NCI-H69 (cell line): ENCODE measurements around the gene DLGAP1.
A peak's percentile ranks its signal among the peaks of the same experiment; 100 is the strongest.

Source experiments
- DNase-seq: peaks from one replicate; lab custom pipeline; 2025; lab: John Stamatoyannopoulos, UW

Gene DLGAP1

DNA sequence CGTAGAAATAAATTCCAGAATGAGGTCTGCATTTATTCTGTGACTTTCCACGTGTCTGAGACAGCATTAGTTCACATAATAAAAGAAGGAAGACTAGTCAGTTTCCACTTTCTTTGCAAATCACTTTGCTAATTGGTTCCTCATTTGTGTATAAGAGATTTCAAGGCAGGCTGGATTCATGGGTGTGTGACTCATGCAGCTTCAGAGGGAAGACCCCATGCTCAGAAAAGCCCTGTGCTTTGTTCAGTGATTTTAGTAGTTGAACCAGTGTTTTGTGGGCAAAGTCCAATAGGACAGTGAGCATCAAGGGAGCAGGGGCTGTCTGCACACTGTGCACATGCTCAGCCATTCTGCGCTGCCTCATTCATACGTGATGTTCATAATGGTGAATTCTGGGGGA lies 297.8 kb downstream of the DLGAP1 start:
- DNase-seq: no peak

- no peak for DNase-seq
Measured at GRCh38 chr18:4146797-4147196, 308.3 kb downstream of the DLGAP1 start.

GRCh38 chr18:4144201-4144600 lies 310.9 kb downstream of the DLGAP1 start:
- DNase-seq: peak; percentile 23

- no peak for DNase-seq
Measured at GRCh38 chr18:4143585-4143984, 311.5 kb downstream of the DLGAP1 start.

- DNase-seq: no peak
Measured at GRCh38 chr18:4142876-4143275, 312.2 kb downstream of the DLGAP1 start.

- DNase-seq: peak; percentile 92
Measured at GRCh38 chr18:4134700-4135099, 320.4 kb downstream of the DLGAP1 start.

- DNase-seq: peak; percentile 61
Measured at GRCh38 chr18:4130734-4131719, 324.1 kb downstream of the DLGAP1 start.

DNA sequence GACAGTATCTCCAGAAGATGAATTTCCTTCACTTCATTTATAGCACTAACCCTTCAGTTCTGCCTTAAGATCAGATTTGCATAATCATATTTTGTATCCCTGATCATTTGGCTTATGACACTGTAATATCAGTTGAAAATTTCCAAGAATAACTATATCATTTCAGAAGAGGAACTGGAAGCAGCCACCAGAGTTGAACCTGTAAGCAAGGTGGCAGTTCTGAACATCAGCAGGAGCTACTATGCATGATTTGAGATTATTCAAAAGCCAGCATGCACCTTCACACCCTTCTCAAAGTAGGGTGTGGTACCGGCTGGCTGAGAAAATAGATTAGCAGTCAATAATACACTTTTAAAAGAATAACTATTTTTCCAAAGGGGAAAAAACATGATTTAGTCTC lies 328.2 kb downstream of the DLGAP1 start:
- DNase-seq: no peak

- peak; percentile 81 for DNase-seq
Measured at GRCh38 chr18:4125627-4126230, 329.4 kb downstream of the DLGAP1 start.

- peak; percentile 97 for DNase-seq
Measured at GRCh38 chr18:4125224-4125623, 329.9 kb downstream of the DLGAP1 start.

- DNase-seq: no peak
Measured at GRCh38 chr18:4119813-4120212, 335.3 kb downstream of the DLGAP1 start.

DNA sequence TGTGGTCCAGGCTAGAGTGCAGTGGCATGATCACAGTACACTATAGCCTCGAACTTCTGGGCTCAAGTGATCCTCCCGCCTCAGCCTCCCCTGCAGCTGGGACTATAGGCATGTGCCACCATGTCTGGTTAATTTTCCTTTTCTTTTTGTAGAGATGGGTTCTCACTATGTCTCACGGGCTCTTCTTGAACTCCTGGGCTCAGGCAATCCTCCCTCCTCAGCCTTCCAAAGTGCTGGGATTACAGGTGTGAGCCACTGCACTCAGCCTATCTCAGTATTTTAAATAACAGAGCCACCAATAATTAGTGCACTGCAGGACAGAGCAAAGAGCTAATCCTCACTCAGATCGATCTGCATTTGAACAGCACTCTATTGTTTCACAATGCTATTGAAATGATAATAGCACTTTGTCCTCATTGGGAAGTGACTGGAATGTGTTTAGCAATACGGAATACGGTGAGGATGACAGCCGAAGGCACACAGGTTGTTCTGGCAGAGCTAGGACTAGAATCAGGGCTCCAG lies 335.9 kb downstream of the DLGAP1 start:
- no peak for DNase-seq

DNA sequence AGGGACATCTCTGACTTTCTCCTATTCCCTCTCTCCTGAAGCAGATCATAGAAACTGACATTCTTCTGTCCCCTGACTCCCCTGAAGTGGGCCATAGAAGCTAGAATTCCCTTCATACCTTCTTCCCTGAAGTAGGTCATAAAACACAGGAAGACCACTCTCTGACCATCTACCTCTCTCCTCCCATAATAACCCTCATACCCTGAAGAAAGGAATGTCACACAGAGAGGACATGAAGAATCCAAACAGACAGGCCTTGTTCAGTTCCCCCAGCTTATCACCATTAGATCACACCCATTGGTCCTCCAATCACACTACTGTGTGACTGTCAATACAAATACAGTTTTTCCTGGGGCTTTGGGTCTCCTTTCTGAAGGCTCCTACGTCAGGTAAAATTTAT lies 347.1 kb downstream of the DLGAP1 start:
- DNase-seq: no peak

GRCh38 chr18:4107049-4107467 lies 348.0 kb downstream of the DLGAP1 start:
- no peak for DNase-seq

DNA sequence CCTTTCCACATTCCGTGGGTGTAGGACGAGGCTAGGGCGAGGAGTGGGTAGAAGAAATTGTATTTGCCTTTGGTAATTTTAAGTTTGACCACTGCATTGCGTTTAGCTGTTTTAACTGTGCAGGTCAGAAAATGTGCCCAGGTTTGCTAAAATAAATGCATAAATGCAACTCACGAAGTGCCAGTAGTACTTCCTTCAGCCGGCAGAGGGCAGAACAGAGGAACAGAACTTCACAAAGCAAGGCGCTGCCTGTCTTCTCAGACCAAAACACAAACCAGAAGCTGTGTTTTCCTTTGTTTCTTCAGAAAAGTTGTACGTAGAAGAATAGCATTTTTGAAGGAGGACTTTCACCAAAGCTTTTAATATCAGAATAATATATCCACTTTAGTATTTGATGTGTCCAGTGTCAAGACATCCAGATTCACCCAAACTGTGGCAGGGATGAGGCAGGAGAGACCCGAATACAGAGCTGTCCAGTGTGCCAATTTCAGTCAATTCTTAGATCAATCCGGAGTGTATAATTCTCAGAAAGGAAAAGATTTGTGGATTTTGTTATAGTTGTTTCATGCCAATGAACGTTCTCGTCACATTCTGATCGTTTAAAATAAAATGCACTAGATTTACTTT lies 348.6 kb downstream of the DLGAP1 start:
- DNase-seq: peak; percentile 79

GRCh38 chr18:4102901-4103300 lies 352.2 kb downstream of the DLGAP1 start:
- DNase-seq: no peak

- DNase-seq: no peak
Measured at GRCh38 chr18:4101009-4101408, 354.1 kb downstream of the DLGAP1 start.

DNA sequence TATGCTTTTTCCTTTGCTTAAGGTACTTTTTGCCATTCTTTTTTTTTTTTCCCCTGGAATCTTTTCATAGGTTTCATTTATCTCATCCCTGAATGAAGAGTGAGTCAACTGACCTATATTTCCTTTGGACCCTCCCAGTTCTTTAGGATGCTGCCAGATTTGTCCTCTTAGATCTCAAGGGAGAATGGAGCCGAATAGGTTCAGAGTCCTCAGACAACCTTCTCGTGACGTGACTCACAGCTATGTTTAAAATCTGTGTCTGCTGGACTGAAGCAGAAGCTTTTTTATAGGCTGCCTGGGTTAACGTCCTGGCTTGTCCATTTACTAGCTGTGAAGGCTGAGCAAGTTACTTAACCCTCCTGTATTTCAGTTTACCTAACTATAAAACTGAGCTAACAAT lies 358.6 kb downstream of the DLGAP1 start:
- no peak for DNase-seq

- DNase-seq: no peak
Measured at GRCh38 chr18:4093676-4094075, 361.4 kb downstream of the DLGAP1 start.

DNA sequence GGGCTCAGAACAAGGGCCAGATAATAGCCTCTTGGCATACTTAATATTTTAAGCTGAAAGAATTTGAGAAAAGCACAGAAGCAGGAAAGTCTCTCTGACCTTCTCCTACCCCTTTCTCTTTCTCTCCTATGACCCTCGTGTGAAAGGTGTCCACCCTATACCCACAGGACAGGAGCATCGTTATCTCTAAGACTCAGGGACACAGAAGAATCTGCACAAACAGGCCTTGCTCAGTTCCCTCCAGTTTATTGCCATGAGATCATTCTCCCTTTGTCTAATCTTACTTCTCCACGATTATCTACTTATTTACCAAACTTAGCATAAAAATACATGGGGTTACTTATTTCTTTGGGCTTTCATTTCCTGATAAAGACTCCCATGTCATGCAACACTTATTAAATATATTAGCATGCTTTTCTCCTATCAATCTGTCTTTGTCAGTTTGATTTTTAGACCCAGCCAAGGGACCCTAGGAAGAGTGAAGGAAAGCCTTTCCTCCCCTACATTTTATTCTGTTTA lies 370.7 kb downstream of the DLGAP1 start:
- DNase-seq: no peak

- DNase-seq: no peak
Measured at GRCh38 chr18:4078246-4078645, 376.9 kb downstream of the DLGAP1 start.

GRCh38 chr18:4077721-4078120 lies 377.4 kb downstream of the DLGAP1 start:
- DNase-seq: peak; percentile 68
